ENCODE data around the gene ANO6.

Gene ANO6

GRCh38 chr12:45303945-45304344 lies 88.0 kb downstream of the ANO6 start:
- DNase-seq (ENCODE audit: extremely low read depth, low read depth), result no peak

GRCh38 chr12:45304514-45305178 lies 88.8 kb downstream of the ANO6 start:
- no peak for DNase-seq (ENCODE audit: extremely low read depth, low read depth)
- no peak for TF ChIP-seq CTCF (IDR thresholded peaks at IDR 0.05; ENCODE audit: low read depth, low read length)

More at GRCh38 chr12:45303945-45304344, 88.0 kb downstream of the ANO6 start:
- no peak for TF ChIP-seq CTCF (IDR thresholded peaks at IDR 0.05; ENCODE audit: low read depth, low read length)

- no peak for TF ChIP-seq CTCF (IDR thresholded peaks at IDR 0.05; ENCODE audit: low read depth, low read length)
- no peak for DNase-seq (ENCODE audit: extremely low read depth, low read depth)
Measured at GRCh38 chr12:45305907-45306306, 90.0 kb downstream of the ANO6 start.

- no peak for DNase-seq (ENCODE audit: extremely low read depth, low read depth)
- TF ChIP-seq CTCF (IDR thresholded peaks at IDR 0.05; ENCODE audit: low read depth, low read length), result no peak
Measured at GRCh38 chr12:45309836-45310626, 94.1 kb downstream of the ANO6 start.

GRCh38 chr12:45310627-45310968 lies 94.7 kb downstream of the ANO6 start:
- DNase-seq (ENCODE audit: extremely low read depth, low read depth), result no peak
- no peak for TF ChIP-seq CTCF (IDR thresholded peaks at IDR 0.05; ENCODE audit: low read depth, low read length)

- TF ChIP-seq CTCF (IDR thresholded peaks at IDR 0.05; ENCODE audit: low read depth, low read length), result no peak
- no peak for DNase-seq (ENCODE audit: extremely low read depth, low read depth)
Measured at GRCh38 chr12:45312012-45312411, 96.1 kb downstream of the ANO6 start.

- no peak for DNase-seq (ENCODE audit: extremely low read depth, low read depth)
- no peak for TF ChIP-seq CTCF (IDR thresholded peaks at IDR 0.05; ENCODE audit: low read depth, low read length)
Measured at GRCh38 chr12:45314770-45315169, 98.9 kb downstream of the ANO6 start.

Data from AG09319 (cell line).